CD4-positive, alpha-beta memory T cell (primary cell): ENCODE measurements around the gene SGMS2. TPM values are rescaled to one million over a fixed set of nuclear protein-coding genes. Genes with fewer than 3 reads are reported as not detected.

Source experiments
- CTCF ChIA-PET: fragments of 350-600 bp; sonication (Branson Sonifier 250); formaldehyde crosslinking; loops from one replicate; lab custom pipeline; 2021; ENCODE audit warnings: inconsistent platforms; ENCODE audit not compliant: partially characterized antibody; lab: Charles Lee
- POLR2A ChIA-PET: fragments of 350-600 bp; sonication (Branson Sonifier 250); formaldehyde crosslinking; loops from one replicate; lab custom pipeline; 2021; ENCODE audit not compliant: partially characterized antibody; lab: Charles Lee
- DNase-seq, 5 donors: peaks; one replicate each; pipeline versions ENCODE4 v3.0.0 to v3.0.0-alpha.2; 2020 to 2022; ENCODE audit warnings: mixed read lengths in 1 of 5
- H3K27ac ChIP-seq: one replicate; pipeline ENCODE4 v1.7.0; 2013; ENCODE audit warnings: low read depth, low read length
- H3K27me3 ChIP-seq: 2 replicates; pipeline ENCODE4 v1.7.0; 2013; ENCODE audit warnings: mild to moderate bottlenecking, low read length, moderate library complexity; ENCODE audit not compliant: insufficient read depth
- H3K36me3 ChIP-seq: 2 replicates; pipeline ENCODE4 v1.7.0; 2013; ENCODE audit warnings: mild to moderate bottlenecking, low read length, moderate library complexity; ENCODE audit not compliant: insufficient read depth
- H3K4me1 ChIP-seq: 2 replicates; pipeline ENCODE4 v1.7.0; 2013; ENCODE audit warnings: mild to moderate bottlenecking, low read length, moderate library complexity; ENCODE audit not compliant: insufficient read depth
- H3K4me3 ChIP-seq, 2 donors: one replicate each; pipeline ENCODE4 v1.7.0; 2013; ENCODE audit warnings: low read length in 2 of 2, mild to moderate bottlenecking in 1 of 2
- H3K9me3 ChIP-seq, 2 donors: one replicate each; pipeline ENCODE4 v1.7.0; 2013; ENCODE audit warnings: low read length in 2 of 2, control low read depth in 1 of 2; ENCODE audit not compliant: control insufficient read depth in 1 of 2
- H3K27ac Mint-ChIP-seq, 7 donors: one replicate each; pipeline ENCODE4 v1.8.0; 2020 to 2021; ENCODE audit warnings: mixed read lengths in 7 of 7, mild to moderate bottlenecking in 6 of 7, inconsistent platforms in 3 of 7, moderate library complexity in 3 of 7
- H3K27me3 Mint-ChIP-seq, 2 donors: one replicate each; pipeline ENCODE4 v1.8.0; 2020 to 2021; ENCODE audit warnings: mixed read lengths in 2 of 2
- H3K36me3 Mint-ChIP-seq, 2 donors: one replicate each; pipeline ENCODE4 v1.8.0; 2020 to 2021; ENCODE audit warnings: mixed read lengths in 2 of 2, inconsistent platforms in 1 of 2, mild to moderate bottlenecking in 1 of 2
- H3K4me1 Mint-ChIP-seq, 4 donors: one replicate each; pipeline ENCODE4 v1.8.0; 2020 to 2021; ENCODE audit warnings: mixed read lengths in 4 of 4, mild to moderate bottlenecking in 1 of 4
- H3K4me3 Mint-ChIP-seq, 8 donors: one replicate each; pipeline ENCODE4 v1.8.0; 2020 to 2021; ENCODE audit warnings: mixed read lengths in 8 of 8, mild to moderate bottlenecking in 7 of 8, moderate library complexity in 6 of 8, inconsistent platforms in 3 of 8
- H3K9me3 Mint-ChIP-seq, 8 donors: one replicate each; pipeline ENCODE4 v1.8.0; 2020 to 2021; ENCODE audit warnings: mixed read lengths in 8 of 8, mild to moderate bottlenecking in 5 of 8, inconsistent platforms in 3 of 8, moderate library complexity in 1 of 8
- intact Hi-C: fragments of 100-400 bp; cut with micrococcal nuclease; formaldehyde crosslinking; loops from one replicate; pipeline ENCODE4 v1.15.1; 2023
- polyA plus RNA-seq, 2 donors: library from polyadenylated mRNA; unstranded; fragments of 300-500 nt; fragmentation: Illumina TruSeq; gene quantifications; one replicate each; pipeline ENCODE4 v1.2.3, GENCODE V29; 2021
- total RNA-seq, 2 experiments: library from RNA; stranded (reverse); gene quantifications; one replicate each; pipeline ENCODE4 v1.2.3, GENCODE V29; 2021

The SGMS2 gene
- total and polyA plus RNA-seq, 4 experiments from 2014 or later: 0.28 to 0.67 TPM; not detected in 2

DNA sequence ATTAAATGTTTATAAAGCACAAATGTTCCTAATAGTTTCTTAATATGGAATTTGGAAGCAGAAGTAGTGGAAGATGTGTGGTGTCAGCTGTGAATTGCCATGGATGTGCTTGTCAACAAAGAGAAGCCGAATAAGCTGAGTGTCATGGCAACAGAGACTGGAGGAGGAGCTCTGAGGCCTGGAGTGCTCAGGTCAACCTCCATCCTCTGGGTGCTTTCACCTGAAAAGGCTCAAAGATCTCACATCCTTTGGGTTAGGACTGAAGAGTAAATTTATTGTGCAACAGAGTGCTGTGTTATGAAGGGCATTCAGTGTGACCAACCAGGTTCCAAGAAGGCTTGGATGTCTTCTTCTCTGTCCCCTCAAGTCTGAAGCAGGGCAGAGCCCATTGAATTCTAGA lies 18.7 kb downstream of the SGMS2 start:
- POLR2A ChIA-PET: no interaction called here

DNA sequence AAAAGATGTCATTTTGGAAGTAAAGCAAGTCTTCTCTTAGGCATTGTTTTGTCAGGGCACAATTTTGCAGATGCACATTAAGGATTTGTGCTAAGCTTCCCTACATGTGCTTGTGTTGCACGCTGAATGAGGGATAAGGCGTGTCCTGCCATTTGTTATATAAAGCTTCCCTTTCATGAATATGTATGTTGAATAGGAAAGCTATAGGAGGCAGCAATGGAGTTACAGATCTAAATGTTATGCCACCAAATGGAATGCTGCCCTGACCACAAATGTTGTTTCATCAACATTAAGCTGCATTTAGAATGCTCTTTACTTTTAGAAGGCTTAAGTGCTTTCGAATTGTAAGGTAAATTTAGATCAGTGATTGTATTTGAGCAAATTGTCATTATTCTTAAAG lies 20.9 kb downstream of the SGMS2 start:
- H3K4me1 Mint-ChIP-seq: no peaks in the 10 kb centered on the region
- H3K9me3 Mint-ChIP-seq: peaks cover 0 to 10% (median 2%) of the 10 kb centered on the region in 8 donors
- H3K27ac ChIP-seq: no peak overlapping the region
- POLR2A ChIA-PET: no interaction called here
- H3K4me3 Mint-ChIP-seq: no peak overlapping the region
- no peak overlapping the region for H3K4me3 ChIP-seq
- H3K4me1 ChIP-seq: no peaks in the 10 kb centered on the region
- H3K36me3 Mint-ChIP-seq: no peaks in the 10 kb centered on the region
- peak overlapping the region in 1 of 7 donors; percentile 33 for H3K27ac Mint-ChIP-seq
- intact Hi-C loops: no loop called here
- H3K27me3 Mint-ChIP-seq: peaks cover 7 to 9% of the 10 kb centered on the region in 2 donors
- H3K27me3 ChIP-seq: no peaks in the 10 kb centered on the region
- DNase-seq: no peak
- CTCF ChIA-PET: interaction anchor here (0.8 kb wide), 1 partner anchor 28 kb away, joined by 3 read pairs; no protein-coding TSS in a partner anchor
- H3K36me3 ChIP-seq: no peaks in the 10 kb centered on the region
- no peaks in the 10 kb centered on the region for H3K9me3 ChIP-seq

More for the DNA sequence above, 18.7 kb downstream of the SGMS2 start:
- no peak overlapping the region for H3K27ac Mint-ChIP-seq
- H3K9me3 Mint-ChIP-seq: peaks cover 0 to 10% (median 1%) of the 10 kb centered on the region in 8 donors
- Histone ChIP-seq H3K27ac (no peak overlapping the region), H3K4me3 (no peak overlapping the region), H3K9me3 (no peaks in the 10 kb centered on the region), H3K36me3 (no peaks in the 10 kb centered on the region), H3K27me3 (no peaks in the 10 kb centered on the region), H3K4me1 (no peaks in the 10 kb centered on the region)
- intact Hi-C loops: no loop called here
- H3K4me3 Mint-ChIP-seq: no peak overlapping the region
- CTCF ChIA-PET: no interaction called here
- H3K27me3 Mint-ChIP-seq: peaks cover 7 to 10% of the 10 kb centered on the region in 2 donors
- no peaks in the 10 kb centered on the region for H3K4me1 Mint-ChIP-seq
- no peak for DNase-seq
- H3K36me3 Mint-ChIP-seq: no peaks in the 10 kb centered on the region

DNA sequence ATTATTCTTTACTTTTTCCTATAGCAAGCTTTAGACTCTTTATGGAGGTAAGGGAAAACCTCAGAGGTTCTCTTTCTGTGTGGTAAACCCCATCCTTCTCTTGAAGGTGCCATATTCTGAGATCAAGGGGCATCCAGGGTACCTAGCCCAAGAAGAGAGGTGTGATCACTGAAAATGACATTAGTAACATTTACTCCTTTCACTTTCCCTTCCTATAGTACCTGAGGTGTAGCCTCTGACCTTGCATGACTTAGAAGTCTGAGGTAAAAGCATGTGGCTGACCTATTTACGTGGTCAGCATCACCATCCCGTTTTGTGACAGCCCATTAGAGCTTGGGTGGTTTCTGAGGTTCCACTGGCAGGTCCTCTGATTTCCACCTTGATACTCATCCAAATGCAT lies 25.7 kb downstream of the SGMS2 start:
- Histone ChIP-seq H3K9me3 (no peaks in the 10 kb centered on the region), H3K36me3 (no peaks in the 10 kb centered on the region), H3K4me3 (no peak overlapping the region), H3K27ac (no peak overlapping the region), H3K4me1 (no peaks in the 10 kb centered on the region), H3K27me3 (no peaks in the 10 kb centered on the region)
- Mint-ChIP-seq H3K36me3 (no peaks in the 10 kb centered on the region), H3K27ac (no peak overlapping the region), H3K4me1 (no peaks in the 10 kb centered on the region), H3K27me3 (peaks cover 17 to 21% of the 10 kb centered on the region in 2 donors), H3K4me3 (no peak overlapping the region), H3K9me3 (peaks cover 0 to 10% (median 3%) of the 10 kb centered on the region in 8 donors)
- ChIA-PET POLR2A (no interaction called here), CTCF (no interaction called here)
- DNase-seq: no peak
- intact Hi-C loops: no loop called here

- no peak for DNase-seq
- Mint-ChIP-seq H3K4me3 (no peak overlapping the region), H3K27me3 (peaks cover 27 to 36% of the 10 kb centered on the region in 2 donors), H3K27ac (no peak overlapping the region), H3K4me1 (no peaks in the 10 kb centered on the region), H3K36me3 (no peaks in the 10 kb centered on the region), H3K9me3 (peaks cover 0 to 5% (median 0%) of the 10 kb centered on the region in 8 donors)
- CTCF ChIA-PET: no interaction called here
- POLR2A ChIA-PET: no interaction called here
- intact Hi-C loops: no loop called here
- no peaks in the 10 kb centered on the region for H3K4me1 ChIP-seq
- no peaks in the 10 kb centered on the region for H3K9me3 ChIP-seq
- H3K4me3 ChIP-seq: no peak overlapping the region
- no peaks in the 10 kb centered on the region for H3K36me3 ChIP-seq
- H3K27me3 ChIP-seq: no peaks in the 10 kb centered on the region
- H3K27ac ChIP-seq: no peak overlapping the region
These were observed 29.0 kb downstream of the SGMS2 start for GRCh38 chr4:107853444-107854355.

- ChIA-PET CTCF (no interaction called here), POLR2A (no interaction called here)
- Histone ChIP-seq H3K4me3 (no peak overlapping the region), H3K4me1 (no peaks in the 10 kb centered on the region), H3K27ac (no peak overlapping the region), H3K9me3 (no peaks in the 10 kb centered on the region), H3K27me3 (no peaks in the 10 kb centered on the region), H3K36me3 (no peaks in the 10 kb centered on the region)
- peaks cover 29 to 36% of the 10 kb centered on the region in 2 donors for H3K27me3 Mint-ChIP-seq
- peaks cover 0 to 5% (median 0%) of the 10 kb centered on the region in 8 donors for H3K9me3 Mint-ChIP-seq
- DNase-seq: no peak
- no peaks in the 10 kb centered on the region for H3K4me1 Mint-ChIP-seq
- no peak overlapping the region for H3K4me3 Mint-ChIP-seq
- no peak overlapping the region for H3K27ac Mint-ChIP-seq
- H3K36me3 Mint-ChIP-seq: no peaks in the 10 kb centered on the region
- intact Hi-C loops: no loop called here
These were observed 29.8 kb downstream of the SGMS2 start for GRCh38 chr4:107854356-107855022.

- POLR2A ChIA-PET: no interaction called here
- H3K27me3 Mint-ChIP-seq: peaks cover 27 to 34% of the 10 kb centered on the region in 2 donors
These were observed 31.0 kb downstream of the SGMS2 start for GRCh38 chr4:107855723-107856122.

DNA sequence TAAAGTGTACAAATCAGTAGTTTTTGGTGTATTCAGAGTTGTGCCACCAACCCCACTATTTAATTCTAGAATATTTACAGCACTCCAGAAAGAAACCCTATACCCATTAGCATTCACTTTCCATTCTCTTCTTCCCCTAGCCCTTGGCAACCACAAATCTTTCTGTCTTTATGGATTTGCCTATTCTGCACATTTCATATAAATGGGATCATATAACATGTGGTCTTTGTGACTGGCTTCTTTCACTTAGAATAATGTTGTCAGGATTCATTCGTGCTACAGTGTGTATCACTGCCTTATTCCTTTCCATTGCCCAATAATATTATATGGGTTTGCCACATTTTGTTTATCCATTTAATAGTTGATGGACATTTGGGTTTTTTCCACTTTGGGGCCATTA lies 32.2 kb downstream of the SGMS2 start:
- H3K36me3 Mint-ChIP-seq: no peaks in the 10 kb centered on the region
- H3K27me3 Mint-ChIP-seq: peaks cover 25 to 36% of the 10 kb centered on the region in 2 donors
- H3K9me3 Mint-ChIP-seq: no peaks in the 10 kb centered on the region
- H3K4me1 Mint-ChIP-seq: no peaks in the 10 kb centered on the region
- H3K27ac Mint-ChIP-seq: no peak overlapping the region
- POLR2A ChIA-PET: no interaction called here
- no peak for DNase-seq
- intact Hi-C loops: no loop called here
- Histone ChIP-seq H3K36me3 (no peaks in the 10 kb centered on the region), H3K9me3 (no peaks in the 10 kb centered on the region), H3K4me1 (no peaks in the 10 kb centered on the region), H3K4me3 (no peak overlapping the region), H3K27me3 (peaks cover 6% of the 10 kb centered on the region), H3K27ac (no peak overlapping the region)
- CTCF ChIA-PET: no interaction called here
- H3K4me3 Mint-ChIP-seq: no peak overlapping the region

More at GRCh38 chr4:107855723-107856122, 31.0 kb downstream of the SGMS2 start:
- peaks cover 0 to 1% (median 0%) of the 10 kb centered on the region in 8 donors for H3K9me3 Mint-ChIP-seq
- Histone ChIP-seq H3K27ac (no peak overlapping the region), H3K4me3 (no peak overlapping the region), H3K36me3 (no peaks in the 10 kb centered on the region), H3K9me3 (no peaks in the 10 kb centered on the region), H3K4me1 (no peaks in the 10 kb centered on the region), H3K27me3 (peaks cover 6% of the 10 kb centered on the region)
- intact Hi-C loops: no loop called here
- H3K36me3 Mint-ChIP-seq: no peaks in the 10 kb centered on the region
- no peak for DNase-seq
- no peak overlapping the region for H3K27ac Mint-ChIP-seq
- no peak overlapping the region for H3K4me3 Mint-ChIP-seq
- CTCF ChIA-PET: no interaction called here
- H3K4me1 Mint-ChIP-seq: no peaks in the 10 kb centered on the region
